Neuronal stem cell (in vitro differentiated cells): Measurements from ENCODE around the gene GLYR1.

Experiments used
- DNase-seq: peaks from one replicate; pipeline ENCODE4 v3.0.0-alpha.2; 2013; ENCODE audit warnings: low spot score
- H2AFZ ChIP-seq: one replicate; pipeline ENCODE4 v1.6.1; 2013; ENCODE audit warnings: mild to moderate bottlenecking, low read length, inconsistent platforms
- H2AK5ac ChIP-seq: 2 replicates; pipeline ENCODE4 v1.6.1; 2013; ENCODE audit warnings: low read depth, mild to moderate bottlenecking, inconsistent platforms, low read length, moderate library complexity, mixed read lengths
- H2BK120ac ChIP-seq: 2 replicates; pipeline ENCODE4 v1.6.1; 2013; ENCODE audit warnings: low read depth, mild to moderate bottlenecking, inconsistent platforms, low read length, moderate library complexity, mixed read lengths
- H2BK12ac ChIP-seq: one replicate; pipeline ENCODE4 v1.6.1; 2013; ENCODE audit warnings: low read length, inconsistent platforms
- H2BK15ac ChIP-seq: 2 replicates; pipeline ENCODE4 v1.6.1; 2013; ENCODE audit warnings: mild to moderate bottlenecking, low read length, inconsistent platforms, mixed read lengths
- H2BK5ac ChIP-seq: one replicate; pipeline ENCODE4 v1.6.1; 2013; ENCODE audit warnings: inconsistent platforms, mild to moderate bottlenecking, low read length, moderate library complexity
- H3K14ac ChIP-seq: one replicate; pipeline ENCODE4 v1.6.1; 2013; ENCODE audit warnings: low read length, inconsistent platforms
- H3K18ac ChIP-seq: 2 replicates; pipeline ENCODE4 v1.6.1; 2013; ENCODE audit warnings: low read length, inconsistent platforms
- H3K23ac ChIP-seq: 2 replicates; pipeline ENCODE4 v1.6.1; 2013; ENCODE audit warnings: low read depth, mild to moderate bottlenecking, mixed read lengths, low read length, inconsistent platforms; ENCODE audit not compliant: poor library complexity
- H3K27ac ChIP-seq: replicated peaks from 3 replicates; pipeline ENCODE4 v1.5.1; 2013; ENCODE audit warnings: low read length, inconsistent platforms
- H3K27me3 ChIP-seq, 3 experiments: 2 replicates each; pipeline ENCODE4 v1.6.1; 2013; ENCODE audit warnings: low read length in 3 of 3, mild to moderate bottlenecking in 2 of 3, inconsistent platforms in 1 of 3, low read depth in 1 of 3, mixed read lengths in 1 of 3, moderate library complexity in 1 of 3; ENCODE audit not compliant: control insufficient read depth in 3 of 3, insufficient read depth in 3 of 3
- H3K36me3 ChIP-seq, 2 donors: replicated peaks in 1 of 2; 2 replicates each; pipeline ENCODE4 v1.6.1; 2013; ENCODE audit warnings: low read length in 2 of 2; ENCODE audit not compliant: control insufficient read depth in 2 of 2, insufficient read depth in 2 of 2
- H3K4ac ChIP-seq: 2 replicates; pipeline ENCODE4 v1.6.1; 2013; ENCODE audit warnings: inconsistent platforms, mild to moderate bottlenecking, low read length, moderate library complexity
- H3K4me1 ChIP-seq, 2 donors: 1 replicate in 1 of 2; 2 replicates in 1 of 2; pipeline ENCODE4 v1.6.1; 2013; ENCODE audit warnings: low read length in 2 of 2, low read depth in 1 of 2; ENCODE audit not compliant: control insufficient read depth in 2 of 2, insufficient read depth in 1 of 2
- H3K4me2 ChIP-seq: one replicate; pipeline ENCODE4 v1.6.1; 2013; ENCODE audit warnings: mild to moderate bottlenecking, low read length, inconsistent platforms; ENCODE audit not compliant: insufficient read depth, poor library complexity, severe bottlenecking
- H3K4me3 ChIP-seq, 2 donors: 2 replicates each; pipeline ENCODE4 v1.5.1; 2013; ENCODE audit warnings: low read length in 2 of 2, mild to moderate bottlenecking in 2 of 2, inconsistent platforms in 1 of 2, moderate library complexity in 1 of 2
- H3K79me1 ChIP-seq: one replicate; pipeline ENCODE4 v1.6.1; 2013; ENCODE audit warnings: low read depth, mild to moderate bottlenecking, inconsistent platforms, low read length, moderate library complexity
- H3K9ac ChIP-seq: one replicate; pipeline ENCODE4 v1.6.1; 2013; ENCODE audit warnings: mild to moderate bottlenecking, low read depth, low read length, inconsistent platforms; ENCODE audit not compliant: poor library complexity
- H3K9me3 ChIP-seq, 2 donors: replicated peaks in 1 of 2; 2 replicates each; pipeline versions ENCODE3 to v1.6.1; 2013; ENCODE audit warnings: low read length in 2 of 2, mild to moderate bottlenecking in 2 of 2, inconsistent platforms in 1 of 2, low read depth in 1 of 2, mixed read lengths in 1 of 2, moderate library complexity in 1 of 2; ENCODE audit not compliant: control insufficient read depth in 2 of 2, insufficient read depth in 1 of 2
- H4K8ac ChIP-seq: one replicate; pipeline ENCODE4 v1.6.1; 2013; ENCODE audit warnings: low read depth, mild to moderate bottlenecking, inconsistent platforms, low read length, moderate library complexity
- H4K91ac ChIP-seq: one replicate; pipeline ENCODE4 v1.6.1; 2013; ENCODE audit warnings: low read length, low read depth, mild to moderate bottlenecking, inconsistent platforms; ENCODE audit not compliant: poor library complexity
- WGBS, 2 donors: extraction: QIAGEN DNeasy Blood & Tissue Kit; methylation state at CpG; one replicate each; pipeline ENCODE4 v1.1.7; 2013; ENCODE audit warnings: missing lambda C conversion rate in 2 of 2, mixed read lengths in 1 of 2; ENCODE audit not compliant: insufficient read length in 2 of 2, insufficient replicate concordance in 1 of 2; ENCODE audit errors: extremely low coverage in 2 of 2; 5-methylcytosine and 5-hydroxymethylcytosine counted together

The GLYR1 gene

GRCh38 chr16:4826980-4827379, 20.1 kb downstream of the GLYR1 start:
- H3K4me3 ChIP-seq = no peak overlapping the region
- no peak overlapping the region for H2AFZ ChIP-seq
- DNase-seq = no peak
- H3K79me1 ChIP-seq = no peaks in the 10 kb centered on the region
- no peak overlapping the region for H2AK5ac ChIP-seq
- no peak overlapping the region for H4K91ac ChIP-seq
- no peak overlapping the region for H3K4ac ChIP-seq
- H3K36me3 ChIP-seq = peaks cover 56 to 92% of the 10 kb centered on the region in 2 donors
- H3K9me3 ChIP-seq = peaks cover 0 to 1% of the 10 kb centered on the region in 2 donors
- H2BK5ac ChIP-seq = no peak overlapping the region
- no peak overlapping the region for H3K18ac ChIP-seq
- H2BK120ac ChIP-seq = no peak overlapping the region
- H3K4me1 ChIP-seq = no peaks in the 10 kb centered on the region
- H3K9ac ChIP-seq = no peak overlapping the region
- no peak overlapping the region for H4K8ac ChIP-seq
- H2BK12ac ChIP-seq = no peak overlapping the region
- H2BK15ac ChIP-seq = no peak overlapping the region
- H3K27me3 ChIP-seq = no peaks in the 10 kb centered on the region
- no CpG with 5 or more reads among the region's 10 CpGs for WGBS, 2 donors
- no peak overlapping the region for H3K14ac ChIP-seq
- no peak overlapping the region for H3K27ac ChIP-seq
- no peak overlapping the region for H3K4me2 ChIP-seq
- H3K23ac ChIP-seq = no peak overlapping the region

GRCh38 chr16:4826526-4826925, 20.6 kb downstream of the GLYR1 start:
- no CpG with 5 or more reads among the region's 4 CpGs for WGBS, 2 donors
- no peaks in the 10 kb centered on the region for H3K4me1 ChIP-seq
- no peak overlapping the region for H3K4ac ChIP-seq
- no peak overlapping the region for H3K4me3 ChIP-seq
- no peak overlapping the region for H2AFZ ChIP-seq
- H3K27me3 ChIP-seq = no peaks in the 10 kb centered on the region
- no peak for DNase-seq
- H2BK15ac ChIP-seq = no peak overlapping the region
- no peak overlapping the region for H2BK12ac ChIP-seq
- no peak overlapping the region for H3K18ac ChIP-seq
- H3K23ac ChIP-seq = no peak overlapping the region
- H3K9me3 ChIP-seq = peaks cover 0 to 1% of the 10 kb centered on the region in 2 donors
- H3K9ac ChIP-seq = no peak overlapping the region
- no peak overlapping the region for H4K91ac ChIP-seq
- H3K14ac ChIP-seq = no peak overlapping the region
- no peak overlapping the region for H4K8ac ChIP-seq
- H3K36me3 ChIP-seq = peaks cover 55 to 92% of the 10 kb centered on the region in 2 donors
- H2AK5ac ChIP-seq = no peak overlapping the region
- no peaks in the 10 kb centered on the region for H3K79me1 ChIP-seq
- no peak overlapping the region for H2BK5ac ChIP-seq
- H2BK120ac ChIP-seq = no peak overlapping the region
- no peak overlapping the region for H3K27ac ChIP-seq
- no peak overlapping the region for H3K4me2 ChIP-seq

- no peak overlapping the region for H2BK15ac ChIP-seq
Observed at GRCh38 chr16:4825196-4825595, 21.9 kb downstream of the GLYR1 start.

GRCh38 chr16:4820652-4821051, 26.4 kb downstream of the GLYR1 start:
- Histone ChIP-seq H2BK5ac (no peak overlapping the region), H2AFZ (no peak overlapping the region), H3K4me1 (no peaks in the 10 kb centered on the region), H3K9ac (no peak overlapping the region), H3K23ac (no peak overlapping the region), H2AK5ac (no peak overlapping the region), H2BK120ac (no peak overlapping the region), H2BK15ac (no peak overlapping the region), H4K91ac (no peak overlapping the region), H4K8ac (no peak overlapping the region), H3K4ac (no peak overlapping the region), H3K79me1 (peaks cover 2% of the 10 kb centered on the region), H3K18ac (no peak overlapping the region), H3K4me3 (no peak overlapping the region), H3K27ac (no peak overlapping the region), H3K14ac (no peak overlapping the region), H3K9me3 (no peaks in the 10 kb centered on the region), H3K4me2 (no peak overlapping the region), H2BK12ac (no peak overlapping the region), H3K36me3 (peaks cover 47 to 88% of the 10 kb centered on the region in 2 donors), H3K27me3 (no peaks in the 10 kb centered on the region)
- no CpG with 5 or more reads among the region's 6 CpGs for WGBS, 2 donors
- no peak for DNase-seq

More at GRCh38 chr16:4825196-4825595, 21.9 kb downstream of the GLYR1 start:
- no CpG with 5 or more reads among the region's 8 CpGs for WGBS, 2 donors
- Histone ChIP-seq H4K91ac (no peak overlapping the region), H2BK5ac (no peak overlapping the region), H3K4me2 (no peak overlapping the region), H3K9ac (no peak overlapping the region), H3K27ac (no peak overlapping the region), H3K9me3 (no peaks in the 10 kb centered on the region), H3K4me1 (no peaks in the 10 kb centered on the region), H2BK120ac (no peak overlapping the region), H2AFZ (no peak overlapping the region), H3K4me3 (no peak overlapping the region), H3K36me3 (peaks cover 50 to 92% of the 10 kb centered on the region in 2 donors), H3K27me3 (no peaks in the 10 kb centered on the region), H3K23ac (no peak overlapping the region), H3K14ac (no peak overlapping the region), H3K18ac (no peak overlapping the region), H2BK12ac (no peak overlapping the region), H3K4ac (no peak overlapping the region), H3K79me1 (no peaks in the 10 kb centered on the region), H4K8ac (no peak overlapping the region), H2AK5ac (no peak overlapping the region)
- no peak for DNase-seq
